K562 (cell line): ENCODE measurements around the gene LRRTM1. TPM values are rescaled to one million over a fixed set of nuclear protein-coding genes. Genes with fewer than 3 reads are reported as not detected.

Experiments used
- ATAC-seq: fragments of 200-7000 bp; cut with Tn5 transposase; 3 replicates; pipeline ENCODE4 v1.9.1; 2020; ENCODE audit warnings: moderate library complexity
- BruUV-seq: library from RNA; stranded (reverse); fragments of 400-500 nt; replicated peaks from 2 replicates; lab custom pipeline; 2021; lab: Mats Ljungman, UMichigan
- CTCF ChIA-PET: fragments of 300-600 bp; formaldehyde crosslinking; extraction: SDS; loops from one replicate; lab custom pipeline; 2021; ENCODE audit warnings: low intra/inter-chr PET ratio; lab: Yijun Ruan, JAX
- POLR2A ChIA-PET: fragments of 300-600, 350-650 bp; sonication (Branson Sonifier 250); formaldehyde crosslinking; extraction: SDS; loops from one replicate; lab custom pipeline; 2021; ENCODE audit warnings: antibody characterized with exemption, inconsistent platforms; lab: Yijun Ruan, JAX
- DNase-seq, 4 experiments: peaks; one replicate each; pipeline versions ENCODE4 v3.0.0 to v3.0.0-alpha.2; 2011 to 2018; ENCODE audit warnings: low spot score in 3 of 4, mixed read lengths in 3 of 4; ENCODE audit errors: extremely low read depth in 1 of 4
- FAIRE-seq: peaks from 2 replicates; lab custom pipeline; 2011; peaks lifted over from hg19 to GRCh38; lab: Jason Lieb, UNC
- H2AFZ ChIP-seq: 2 replicates; pipeline ENCODE4 v1.6.0; 2011; ENCODE audit warnings: low read depth, low read length, control low read depth, inconsistent platforms
- H3K27ac ChIP-seq: fragments of 200-600 bp; 3 replicates; pipeline ENCODE4 v1.8.0; 2011; ENCODE audit warnings: low read depth, mild to moderate bottlenecking, control low read depth, inconsistent platforms, low read length, moderate library complexity, mixed read lengths; ENCODE audit errors: extremely low read depth
- H3K27me3 ChIP-seq, 2 experiments: fragments of 300-600 bp in 1 of 2; 2 replicates in 1 of 2; 3 replicates in 1 of 2; pipeline versions ENCODE4 v1.6.0 to v1.8.0; 2011; ENCODE audit warnings: inconsistent platforms in 2 of 2, low read length in 2 of 2, mild to moderate bottlenecking in 1 of 2, mixed read lengths in 1 of 2, moderate library complexity in 1 of 2; ENCODE audit not compliant: control insufficient read depth in 2 of 2, insufficient read depth in 2 of 2
- H3K36me3 ChIP-seq: fragments of 300-600 bp; 3 replicates; pipeline ENCODE4 v1.8.0; 2011; ENCODE audit warnings: mild to moderate bottlenecking, low read length, inconsistent platforms; ENCODE audit not compliant: control insufficient read depth, insufficient read depth
- H3K4me1 ChIP-seq, 2 experiments: fragments of 200-600 bp in 1 of 2; replicated peaks in 1 of 2; 2 replicates in 1 of 2; 3 replicates in 1 of 2; pipeline versions ENCODE4 v1.5.1 to v1.8.0; 2011; ENCODE audit warnings: inconsistent platforms in 2 of 2, low read length in 2 of 2, mild to moderate bottlenecking in 1 of 2, mixed read lengths in 1 of 2, moderate library complexity in 1 of 2; ENCODE audit not compliant: control insufficient read depth in 2 of 2, insufficient read depth in 2 of 2
- H3K4me2 ChIP-seq: 2 replicates; pipeline ENCODE4 v1.6.1; 2011; ENCODE audit warnings: low read length, control low read depth, inconsistent platforms, mixed read lengths; ENCODE audit not compliant: insufficient read depth
- H3K4me3 ChIP-seq: fragments of 200-600 bp; sonication (generic), shearing (Covaris generic); 2 replicates; pipeline ENCODE4 v1.5.1; 2016; ENCODE audit warnings: control low read depth, inconsistent platforms
- H3K79me2 ChIP-seq: fragments of 200-600 bp; 3 replicates; pipeline ENCODE4 v1.8.0; 2011; ENCODE audit warnings: low read length, inconsistent platforms; ENCODE audit not compliant: control insufficient read depth, insufficient read depth
- H3K9ac ChIP-seq, 2 experiments: 2 replicates each; pipeline versions ENCODE4 v1.6.0 to v1.6.1; 2011; ENCODE audit warnings: low read depth in 2 of 2, low read length in 2 of 2, control low read depth in 1 of 2, inconsistent platforms in 1 of 2, mild to moderate bottlenecking in 1 of 2, mixed read lengths in 1 of 2; ENCODE audit not compliant: insufficient read depth in 1 of 2
- H3K9me1 ChIP-seq: one replicate; pipeline ENCODE4 v1.6.0; 2011; ENCODE audit warnings: inconsistent platforms, mild to moderate bottlenecking, low read length, moderate library complexity; ENCODE audit not compliant: control insufficient read depth, insufficient read depth
- H3K9me3 ChIP-seq: replicated peaks from 2 replicates; pipeline ENCODE4 v1.5.1; 2011; ENCODE audit warnings: low read depth, low read length, inconsistent platforms; ENCODE audit not compliant: control insufficient read depth, insufficient read depth
- H4K20me1 ChIP-seq: replicated peaks from 2 replicates; pipeline ENCODE4 v1.6.1; 2011; ENCODE audit warnings: low read length, inconsistent platforms, mixed read lengths; ENCODE audit not compliant: control insufficient read depth, insufficient read depth
- BHLHE40 ChIP-seq: IDR thresholded peaks from 2 replicates; pipeline ENCODE4 v1.6.1; 2011; ENCODE audit warnings: low read length, improper control_type of control experiment
- BRF1 ChIP-seq: IDR thresholded peaks from 3 replicates; pipeline ENCODE4 v1.6.1; 2011; ENCODE audit warnings: borderline replicate concordance, mild to moderate bottlenecking; ENCODE audit not compliant: insufficient read length; ENCODE audit errors: extremely low read depth
- CREB3L1 ChIP-seq: fragments of 450-650 bp; IDR thresholded peaks from 2 replicates; pipeline ENCODE4 v1.6.1; 2014; ENCODE audit warnings: low read depth, mild to moderate bottlenecking, moderate library complexity, borderline replicate concordance
- FOXO4 ChIP-seq: fragments of 450-650 bp; formaldehyde crosslinking; IDR thresholded peaks from 2 replicates; pipeline ENCODE4 v1.4.0; 2020; ENCODE audit warnings: mild to moderate bottlenecking, moderate library complexity
- GABPB1 ChIP-seq: sonication (generic); formaldehyde crosslinking; IDR thresholded peaks from 2 replicates; pipeline ENCODE4 v1.8.0; 2022; ENCODE audit warnings: mild to moderate bottlenecking, missing genetic modification reagents
- HDAC1 ChIP-seq, 2 experiments: fragments of 450-650 bp; IDR thresholded peaks; 2 replicates each; pipeline ENCODE4 v1.6.1; 2016 to 2017; ENCODE audit warnings: inconsistent platforms in 1 of 2, mild to moderate bottlenecking in 1 of 2, moderate library complexity in 1 of 2
- HMGN3 ChIP-seq: IDR thresholded peaks from 2 replicates; pipeline ENCODE4 v1.6.1; 2011; ENCODE audit warnings: borderline replicate concordance, low read depth, mild to moderate bottlenecking, mixed read lengths, low read length; ENCODE audit not compliant: insufficient read length; ENCODE audit errors: extremely low read depth
- MEF2A ChIP-seq: IDR thresholded peaks from 2 replicates; pipeline ENCODE4 v1.6.1; 2011; ENCODE audit warnings: low read depth, mild to moderate bottlenecking, low read length, moderate library complexity; ENCODE audit not compliant: control insufficient read depth
- MTF1 ChIP-seq: fragments of 250-450 bp; sonication (Bioruptor Pico); IDR thresholded peaks from 2 replicates; pipeline ENCODE4 v1.9.0; 2021; ENCODE audit warnings: moderate library complexity, mild to moderate bottlenecking, inconsistent platforms, borderline replicate concordance
- NFATC3 ChIP-seq: fragments of 450-650 bp; IDR thresholded peaks from 2 replicates; pipeline ENCODE4 v1.6.1; 2017; ENCODE audit warnings: mild to moderate bottlenecking
- POLR3A ChIP-seq: IDR thresholded peaks from 2 replicates; pipeline ENCODE4 v1.6.1; 2011; ENCODE audit warnings: borderline replicate concordance, mild to moderate bottlenecking, moderate library complexity; ENCODE audit not compliant: insufficient read length, insufficient read depth; ENCODE audit errors: extremely low read depth
- TAL1 ChIP-seq: fragments of 450-650 bp; IDR thresholded peaks from 2 replicates; pipeline ENCODE4 v1.6.1; 2016; ENCODE audit warnings: mild to moderate bottlenecking
- ZNF583 ChIP-seq: fragments of 250-450 bp; sonication (Bioruptor Pico); IDR thresholded peaks from 2 replicates; pipeline ENCODE4 v1.4.0; 2020
- WGBS: fragments of 100-300 bp; shearing (Covaris generic); methylation state at CpG from one replicate; pipeline ENCODE4 v1.1.6; 2016; ENCODE audit warnings: low coverage, mixed read lengths; ENCODE audit not compliant: insufficient coverage; ENCODE audit errors: missing lambda C conversion rate; 5-methylcytosine and 5-hydroxymethylcytosine counted together
- in situ Hi-C: fragments of 300-500 bp; cut with MboI; formaldehyde crosslinking; loops from 4 replicates; pipeline ENCODE4 v1.15.0; 2018; ENCODE audit warnings: inconsistent platforms, mixed read lengths
- intact Hi-C: fragments of 100-400 bp; cut with micrococcal nuclease; formaldehyde crosslinking; loops from 2 replicates; pipeline ENCODE4 v1.14.2; 2022
- polyA plus RNA-seq, 8 experiments: library from polyadenylated mRNA; depleted of rRNA in 4 of 8; stranded (reverse) in 5 of 8; unstranded in 3 of 8; fragments of >200 nt; fragmentation: Nextera tagmentation in 2 of 8; fragmentation: Illumina TruSeq in 1 of 8; extraction: Ambion mirVana in 2 of 8; extraction: Trizol in 1 of 8; gene quantifications; 2 replicates each; pipeline versions ENCODE4 v1.2.1 to v1.2.3, GENCODE V29; 2011 to 2014; ENCODE audit warnings: inconsistent platforms in 1 of 8, missing spikeins in 1 of 8
- total RNA-seq, 7 experiments: library from RNA; depleted of rRNA in 6 of 7; stranded (reverse); fragments of >200 nt in 6 of 7; fragmentation: Illumina TruSeq in 2 of 7; extraction: Trizol in 2 of 7; gene quantifications; 2 replicates each; pipeline versions ENCODE4 v1.2.1 to v1.2.3, GENCODE V29; 2011 to 2021; ENCODE audit warnings: low replicate concordance in 1 of 7

LRRTM1 gene
- total and polyA plus RNA-seq, 9 of the 15 experiments (the other 6 are each of a cell fraction or from before 2014, with no cell fraction given): 0.07 to 0.33 (median 0.11) TPM; not detected in 6

DNA sequence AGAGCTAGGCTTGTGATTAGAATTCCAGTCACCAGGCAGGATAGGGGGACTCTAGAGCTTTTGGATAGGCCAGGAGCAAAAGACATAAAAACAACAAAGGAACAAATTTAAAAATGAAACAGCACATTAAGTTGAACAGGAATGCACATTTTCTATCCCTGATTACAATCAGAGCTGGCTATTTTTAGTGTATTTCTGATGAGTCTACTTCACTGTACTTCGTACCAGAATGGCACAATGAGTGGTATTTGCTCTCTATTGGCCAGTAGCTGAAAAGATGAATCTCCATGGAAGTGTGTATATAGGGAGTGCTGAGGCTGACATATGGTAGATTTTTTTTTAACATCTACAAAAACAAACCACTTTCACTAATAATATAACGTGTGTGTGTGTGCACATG, 34.2 kb upstream of the LRRTM1 start:
- ATAC-seq (no peak), DNase-seq (no peak), FAIRE-seq (no peak)
- BruUV-seq: no TSS peak
- intact Hi-C loops (no loop called here), in situ Hi-C loops (no loop called here)
- no peaks in the 10 kb centered on the region for H3K9me3 ChIP-seq
- POLR2A ChIA-PET: no interaction called here
- no peaks in the 10 kb centered on the region for H3K4me1 ChIP-seq
- no peaks in the 10 kb centered on the region for H3K36me3 ChIP-seq
- CTCF ChIA-PET: no interaction called here
- H3K27me3 ChIP-seq: no peaks in the 10 kb centered on the region
- no peak overlapping the region for H3K9ac ChIP-seq
- no peak overlapping the region for H3K4me3 ChIP-seq
- no peaks in the 10 kb centered on the region for H3K9me1 ChIP-seq
- no peaks in the 10 kb centered on the region for H4K20me1 ChIP-seq
- no peak overlapping the region for H3K4me2 ChIP-seq
- WGBS: 8% methylated on average over 2 of the region's 2 CpGs
- H2AFZ ChIP-seq: no peak overlapping the region
- H3K79me2 ChIP-seq: no peaks in the 10 kb centered on the region
- no peak overlapping the region for H3K27ac ChIP-seq
- TF ChIP-seq BRF1 (no peak), MEF2A (no peak), TAL1 (no peak), CREB3L1 (no peak), POLR3A (no peak), MTF1 (CRISPR knock-in tag) (no peak), NFATC3 (no peak), FOXO4 (CRISPR knock-in tag) (no peak), GABPB1 (CRISPR knock-in tag) (no peak), BHLHE40 (no peak), HDAC1 (IDR thresholded peaks at IDR 0.05) (no peak), ZNF583 (CRISPR knock-in tag) (no peak), HMGN3 (no peak)
